GM12801 (cell line): Measurements from ENCODE around the gene DRC1.

Experiments
- TF ChIP-seq, protein P1 (sequence below): IDR thresholded peaks from one replicate; pipeline ENCODE4 v1.5.1; 2011; ENCODE audit warnings: control low read depth; ENCODE audit not compliant: insufficient read length; ENCODE audit errors: extremely low read depth

Gene DRC1

DNA sequence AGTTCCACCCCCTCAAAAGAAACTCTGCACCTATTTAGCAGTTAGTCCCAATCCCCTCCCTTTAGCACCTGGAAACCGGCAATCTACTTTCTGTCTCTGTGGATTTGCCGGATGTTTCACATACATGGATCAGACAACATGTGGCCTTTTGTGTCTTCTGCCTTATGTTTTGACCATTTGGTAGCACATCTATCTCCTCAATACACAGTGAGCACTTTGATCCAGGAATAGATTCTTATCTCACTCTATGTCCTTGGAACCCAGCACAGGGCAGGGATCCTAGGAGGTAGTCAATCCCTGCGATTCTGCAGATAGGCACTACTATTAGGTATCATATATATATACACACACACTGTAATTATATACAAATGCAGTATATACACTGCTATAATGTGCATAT, 80.0 kb downstream of the DRC1 start:
- TF ChIP-seq, protein P1, sequence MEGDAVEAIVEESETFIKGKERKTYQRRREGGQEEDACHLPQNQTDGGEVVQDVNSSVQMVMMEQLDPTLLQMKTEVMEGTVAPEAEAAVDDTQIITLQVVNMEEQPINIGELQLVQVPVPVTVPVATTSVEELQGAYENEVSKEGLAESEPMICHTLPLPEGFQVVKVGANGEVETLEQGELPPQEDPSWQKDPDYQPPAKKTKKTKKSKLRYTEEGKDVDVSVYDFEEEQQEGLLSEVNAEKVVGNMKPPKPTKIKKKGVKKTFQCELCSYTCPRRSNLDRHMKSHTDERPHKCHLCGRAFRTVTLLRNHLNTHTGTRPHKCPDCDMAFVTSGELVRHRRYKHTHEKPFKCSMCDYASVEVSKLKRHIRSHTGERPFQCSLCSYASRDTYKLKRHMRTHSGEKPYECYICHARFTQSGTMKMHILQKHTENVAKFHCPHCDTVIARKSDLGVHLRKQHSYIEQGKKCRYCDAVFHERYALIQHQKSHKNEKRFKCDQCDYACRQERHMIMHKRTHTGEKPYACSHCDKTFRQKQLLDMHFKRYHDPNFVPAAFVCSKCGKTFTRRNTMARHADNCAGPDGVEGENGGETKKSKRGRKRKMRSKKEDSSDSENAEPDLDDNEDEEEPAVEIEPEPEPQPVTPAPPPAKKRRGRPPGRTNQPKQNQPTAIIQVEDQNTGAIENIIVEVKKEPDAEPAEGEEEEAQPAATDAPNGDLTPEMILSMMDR, result no peak

DNA sequence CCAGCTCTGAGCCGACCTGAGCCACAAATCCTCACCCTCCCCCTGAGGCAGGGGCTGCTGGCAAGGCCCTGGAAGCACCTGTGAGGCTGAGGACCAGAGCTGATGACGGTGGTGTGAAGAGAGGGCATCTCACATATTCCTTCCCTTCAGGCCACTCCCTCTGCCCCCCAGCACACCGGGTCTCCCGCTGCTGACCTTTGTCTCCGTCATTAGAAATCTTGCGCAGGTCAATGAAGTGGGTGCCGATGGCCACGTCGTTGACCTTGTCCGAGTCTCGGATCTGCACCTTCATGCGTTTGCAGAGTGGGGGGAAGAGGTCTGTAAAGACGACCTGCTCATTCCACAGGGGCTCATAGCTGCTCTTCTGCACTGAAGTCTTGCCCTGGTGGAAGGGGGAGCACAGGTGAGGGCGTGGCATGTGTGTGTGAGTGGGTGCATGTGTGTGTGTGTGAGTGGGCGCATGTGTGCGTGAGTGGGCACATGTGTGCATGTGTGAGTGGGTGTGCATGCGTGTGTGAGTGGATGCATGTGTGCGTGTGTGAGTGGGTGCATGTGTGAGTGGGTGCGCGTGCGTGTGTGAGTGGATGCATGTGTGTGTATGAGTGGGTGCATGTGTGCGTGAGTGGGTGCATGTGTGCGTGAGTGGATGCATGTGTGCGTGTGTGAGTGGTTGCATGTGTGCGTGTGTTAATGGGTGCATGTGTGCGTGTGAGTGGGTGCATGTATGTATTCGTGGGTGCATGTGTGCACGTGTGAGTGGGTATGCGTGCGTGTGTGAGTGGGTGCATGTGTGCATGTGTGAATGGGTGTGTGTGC, 80.7 kb downstream of the DRC1 start:
- TF ChIP-seq, protein P1, result no peak

DNA sequence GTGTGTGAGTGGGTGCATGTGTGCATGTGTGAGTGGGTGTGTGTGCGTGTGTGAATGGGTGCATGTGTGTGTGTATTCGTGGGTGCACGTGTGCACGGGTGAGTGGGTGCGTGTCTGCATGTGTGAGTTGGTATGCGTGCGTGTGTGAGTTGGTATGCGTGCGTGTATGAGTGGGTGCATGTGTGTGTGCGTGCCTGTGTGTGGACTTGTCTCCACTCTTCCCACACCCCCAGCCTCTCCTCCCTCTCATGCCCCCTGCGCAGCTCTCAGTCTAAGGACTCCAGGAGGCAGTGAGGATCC, 81.3 kb downstream of the DRC1 start:
- TF ChIP-seq, protein P1, result no peak

DNA sequence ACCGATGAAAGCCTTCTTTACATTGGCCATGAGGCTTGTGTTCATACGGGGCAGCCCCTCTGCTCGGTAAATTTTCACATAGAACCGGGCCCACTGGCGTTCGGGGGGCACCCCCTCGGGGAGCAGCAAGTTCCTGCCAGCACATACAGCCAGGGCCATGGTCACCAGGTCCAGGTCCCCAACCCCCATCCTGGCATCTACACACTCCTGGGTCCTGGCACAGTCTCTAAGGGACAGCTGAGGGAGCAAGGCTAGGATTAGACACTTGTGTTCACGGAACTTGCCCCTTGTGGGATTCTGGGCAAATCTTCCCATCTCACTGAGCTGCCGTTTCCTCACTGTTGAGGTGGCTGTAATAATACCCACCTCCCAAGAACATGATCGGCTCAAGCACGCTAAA, 81.8 kb downstream of the DRC1 start:
- TF ChIP-seq, protein P1, result no peak

DNA sequence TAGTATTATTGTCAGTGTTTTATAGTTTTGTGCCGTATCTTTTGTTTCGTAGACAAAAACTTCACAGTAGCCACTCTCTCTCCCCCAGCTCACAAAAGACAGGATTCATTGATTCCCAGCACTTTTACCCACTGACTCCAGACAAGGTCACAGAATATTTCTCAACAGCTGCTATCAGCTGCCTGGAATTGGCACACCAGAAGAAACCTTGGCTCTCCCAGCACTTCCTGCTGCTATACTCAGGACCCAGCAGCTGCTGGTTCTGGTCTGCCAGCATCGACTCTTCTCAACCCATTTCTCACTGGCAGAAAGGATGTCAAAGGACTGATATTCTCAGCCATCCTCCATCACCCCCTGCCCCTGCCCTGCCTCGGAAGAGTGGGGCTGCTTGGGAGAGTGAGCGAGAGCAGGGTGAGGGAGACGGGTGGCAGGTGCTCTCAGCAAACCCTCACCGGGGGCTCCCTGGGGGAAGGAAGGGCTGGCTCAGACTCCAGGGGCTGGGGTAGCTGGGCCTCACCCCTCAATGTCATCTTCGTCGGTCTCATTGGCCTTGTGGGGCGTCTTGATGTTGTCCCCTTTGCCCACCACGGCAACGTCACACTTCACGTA, 82.3 kb downstream of the DRC1 start:
- TF ChIP-seq, protein P1, result no peak

DNA sequence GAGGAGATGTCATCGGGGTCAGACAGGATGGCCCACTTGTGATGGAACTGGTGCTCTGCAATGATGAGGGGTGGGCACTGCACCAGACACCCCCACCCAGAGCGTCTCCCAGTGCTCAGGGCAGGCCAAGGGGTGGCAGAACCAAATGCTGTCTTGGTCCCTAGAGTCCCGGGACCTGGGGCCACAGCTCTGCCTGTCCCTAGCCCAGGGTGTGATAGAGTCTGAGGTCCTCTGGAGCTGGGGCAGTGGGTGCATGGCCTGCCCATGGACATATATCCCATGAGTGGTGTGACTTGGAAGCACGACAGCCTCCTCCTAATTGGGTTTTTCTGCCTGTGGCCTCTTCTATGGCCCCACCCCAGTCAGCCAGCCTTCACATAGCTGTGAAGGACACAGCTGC, 82.9 kb downstream of the DRC1 start:
- TF ChIP-seq, protein P1, result no peak

DNA sequence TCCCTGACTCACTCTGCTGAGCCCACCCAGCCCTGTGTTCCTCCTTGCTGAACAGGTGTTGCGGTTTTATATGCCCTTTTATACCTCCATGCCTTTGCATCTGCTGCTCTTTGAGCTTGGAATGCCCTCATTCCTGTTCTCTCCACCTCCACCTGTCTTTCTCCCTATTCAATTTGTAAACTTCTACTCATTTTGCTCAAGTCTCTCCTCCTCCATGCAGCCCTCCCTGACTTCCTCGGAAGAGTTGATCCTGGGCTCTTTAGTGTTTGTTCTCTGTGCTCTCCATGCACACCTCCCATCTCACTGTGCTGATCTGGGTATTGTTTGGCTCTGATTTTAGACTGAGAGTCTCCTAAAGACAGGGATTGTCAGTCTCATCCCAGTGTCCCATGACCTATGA, 83.4 kb downstream of the DRC1 start:
- TF ChIP-seq, protein P1, result no peak
